OCI-LY7 (cell line): ENCODE data around the gene EGR2. TPM values are rescaled to one million over a fixed set of nuclear protein-coding genes. Genes with fewer than 3 reads are reported as not detected.

Experiments
- BruUV-seq: library from RNA; stranded (reverse); fragments of 400-500 nt; replicated peaks from 2 replicates; lab custom pipeline; 2021; lab: Mats Ljungman, UMichigan
- CTCF ChIA-PET: fragments of 300-600 bp; sonication (Branson Sonifier 250); formaldehyde crosslinking; loops from one replicate; lab custom pipeline; 2022; ENCODE audit warnings: antibody characterized with exemption; ENCODE audit not compliant: unreplicated experiment; lab: Charles Lee
- POLR2A ChIA-PET: fragments of 300-600 bp; sonication (Branson Sonifier 250); formaldehyde crosslinking; loops from one replicate; lab custom pipeline; 2022; ENCODE audit warnings: antibody characterized with exemption; lab: Charles Lee
- DNase-seq: peaks from one replicate; pipeline ENCODE4 v3.0.0-alpha.2; 2015; ENCODE audit warnings: low spot score
- H2AFZ ChIP-seq: fragments of 200-600 bp; sonication (generic), shearing (Covaris generic); 2 replicates; pipeline ENCODE4 v1.6.1; 2014; ENCODE audit warnings: mild to moderate bottlenecking, antibody characterized with exemption, low read length, moderate library complexity
- H3K27ac ChIP-seq: fragments of 200-600 bp; sonication (generic); 2 replicates; pipeline ENCODE4 v1.5.1; 2014; ENCODE audit warnings: mixed run types, low read depth, mild to moderate bottlenecking, moderate library complexity, low read length, inconsistent platforms; ENCODE audit not compliant: poor library complexity, severe bottlenecking
- H3K36me3 ChIP-seq: fragments of 200-600 bp; sonication (generic); 2 replicates; pipeline ENCODE4 v1.6.1; 2014; ENCODE audit warnings: mild to moderate bottlenecking, antibody characterized with exemption, low read length, moderate library complexity, mixed read lengths; ENCODE audit not compliant: insufficient read depth
- H3K4me1 ChIP-seq: fragments of 200-600 bp; sonication (generic); 2 replicates; pipeline ENCODE4 v1.5.1; 2014; ENCODE audit warnings: mild to moderate bottlenecking, low read length; ENCODE audit not compliant: insufficient read depth, poor library complexity, severe bottlenecking
- H3K4me2 ChIP-seq: fragments of 200-600 bp; sonication (generic); 2 replicates; pipeline ENCODE4 v1.6.1; 2014; ENCODE audit warnings: mild to moderate bottlenecking, low read length
- H3K4me3 ChIP-seq: fragments of 200-600 bp; sonication (generic); 2 replicates; pipeline ENCODE4 v1.5.1; 2014; ENCODE audit warnings: mild to moderate bottlenecking, low read depth, low read length; ENCODE audit not compliant: poor library complexity, severe bottlenecking
- H3K79me2 ChIP-seq: fragments of 200-600 bp; sonication (generic); 2 replicates; pipeline ENCODE4 v1.6.1; 2016; ENCODE audit warnings: low read depth, mild to moderate bottlenecking, low read length, moderate library complexity, mixed read lengths; ENCODE audit not compliant: insufficient read depth
- H3K9me2 ChIP-seq: fragments of 200-600 bp; sonication (generic); 2 replicates; pipeline ENCODE4 v1.6.1; 2016; ENCODE audit warnings: mild to moderate bottlenecking, low read length, mixed read lengths; ENCODE audit not compliant: insufficient read depth
- H3K9me3 ChIP-seq: fragments of 200-600 bp; sonication (generic); 2 replicates; pipeline ENCODE4 v1.6.1; 2014; ENCODE audit warnings: mild to moderate bottlenecking, mixed run types, low read length, mixed read lengths
- H4K20me1 ChIP-seq: fragments of 200-600 bp; sonication (generic); 2 replicates; pipeline ENCODE4 v1.6.1; 2014; ENCODE audit warnings: mild to moderate bottlenecking, antibody characterized with exemption, low read length, moderate library complexity, mixed read lengths; ENCODE audit not compliant: insufficient read depth
- EZH2phosphoT487 ChIP-seq: fragments of 200-600 bp; sonication (generic); IDR thresholded peaks from 2 replicates; pipeline ENCODE4 v1.6.1; 2018; ENCODE audit warnings: low read depth, borderline replicate concordance, mild to moderate bottlenecking, mixed run types, antibody characterized with exemption, low read length, moderate library complexity, mixed read lengths
- intact Hi-C: fragments of 100-400 bp; cut with micrococcal nuclease; formaldehyde crosslinking; loops from one replicate; pipeline ENCODE4 v1.10.0; 2022; ENCODE audit not compliant: unreplicated experiment
- total RNA-seq, 2 experiments: library from RNA; depleted of rRNA in 1 of 2; stranded (reverse); fragments of >200 nt in 1 of 2; shearing (Covaris generic) in 1 of 2; gene quantifications; 2 replicates each; pipeline ENCODE4 v1.2.3, GENCODE V29; 2014 to 2022
- TF ChIP-seq, protein P1 (sequence below): fragments of 200-600 bp; sonication (generic); conservative IDR thresholded peaks from 2 replicates; pipeline ENCODE4 v1.5.1; 2014; ENCODE audit warnings: mild to moderate bottlenecking, antibody characterized with exemption, low read length, moderate library complexity, mixed read lengths

Gene EGR2
- total RNA-seq, 2 experiments from 2014 or later = 0.19 TPM; not detected in 1

DNA sequence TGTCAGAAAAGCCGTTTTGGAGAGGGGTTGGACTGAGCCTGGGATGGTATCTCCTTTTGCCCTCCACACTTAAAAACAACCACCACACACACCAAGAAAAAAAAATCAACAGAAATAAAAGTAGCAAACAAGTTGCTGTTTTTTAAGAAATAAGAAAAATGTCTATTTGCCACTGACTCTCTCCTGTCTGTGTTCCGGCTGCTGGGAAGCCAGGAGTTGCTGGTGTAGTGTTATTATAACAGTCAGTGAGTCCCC is 163 bp downstream of the EGR2 start:
- Histone ChIP-seq H3K9me3 (no peaks in the 10 kb centered on the region), H4K20me1 (peaks cover 4% of the 10 kb centered on the region; the same call in 1 of the 2 replicates), H3K4me3 (peak overlapping the region; percentile 74), H3K79me2 (peaks cover under 1% of the 10 kb centered on the region; the same call in 1 of the 2 replicates), H3K27ac (no peak overlapping the region), H2AFZ (peak overlapping the region; percentile 63; the same call in 1 of the 2 replicates), H3K36me3 (peaks cover 4% of the 10 kb centered on the region; the same call in 1 of the 2 replicates), H3K9me2 (no peaks in the 10 kb centered on the region), H3K4me2 (peak overlapping the region; percentile 72), H3K4me1 (peaks cover 16% of the 10 kb centered on the region)
- TF ChIP-seq, protein P1, sequence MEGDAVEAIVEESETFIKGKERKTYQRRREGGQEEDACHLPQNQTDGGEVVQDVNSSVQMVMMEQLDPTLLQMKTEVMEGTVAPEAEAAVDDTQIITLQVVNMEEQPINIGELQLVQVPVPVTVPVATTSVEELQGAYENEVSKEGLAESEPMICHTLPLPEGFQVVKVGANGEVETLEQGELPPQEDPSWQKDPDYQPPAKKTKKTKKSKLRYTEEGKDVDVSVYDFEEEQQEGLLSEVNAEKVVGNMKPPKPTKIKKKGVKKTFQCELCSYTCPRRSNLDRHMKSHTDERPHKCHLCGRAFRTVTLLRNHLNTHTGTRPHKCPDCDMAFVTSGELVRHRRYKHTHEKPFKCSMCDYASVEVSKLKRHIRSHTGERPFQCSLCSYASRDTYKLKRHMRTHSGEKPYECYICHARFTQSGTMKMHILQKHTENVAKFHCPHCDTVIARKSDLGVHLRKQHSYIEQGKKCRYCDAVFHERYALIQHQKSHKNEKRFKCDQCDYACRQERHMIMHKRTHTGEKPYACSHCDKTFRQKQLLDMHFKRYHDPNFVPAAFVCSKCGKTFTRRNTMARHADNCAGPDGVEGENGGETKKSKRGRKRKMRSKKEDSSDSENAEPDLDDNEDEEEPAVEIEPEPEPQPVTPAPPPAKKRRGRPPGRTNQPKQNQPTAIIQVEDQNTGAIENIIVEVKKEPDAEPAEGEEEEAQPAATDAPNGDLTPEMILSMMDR = no peak
- TF ChIP-seq EZH2phosphoT487 = no peak
- no TSS peak for BruUV-seq
- intact Hi-C loops = loop anchor here (1.0 to 10.0 kb wide), 7 partner anchors 179 to 709 kb away; partner anchors contain the start of gene REEP3
- ChIA-PET CTCF (interaction anchor here (0.8 to 1.5 kb wide), 4 partner anchors 10 to 205 kb away, joined by 3 to 7 read pairs (median 4); partner anchors contain the start of gene ADO), POLR2A (interaction anchor here (0.6 to 4.9 kb wide), 11 partner anchors 11 to 449 kb away, joined by 3 to 54 read pairs (median 4); partner anchors contain the start of gene ADO)
- DNase-seq = no peak

DNA sequence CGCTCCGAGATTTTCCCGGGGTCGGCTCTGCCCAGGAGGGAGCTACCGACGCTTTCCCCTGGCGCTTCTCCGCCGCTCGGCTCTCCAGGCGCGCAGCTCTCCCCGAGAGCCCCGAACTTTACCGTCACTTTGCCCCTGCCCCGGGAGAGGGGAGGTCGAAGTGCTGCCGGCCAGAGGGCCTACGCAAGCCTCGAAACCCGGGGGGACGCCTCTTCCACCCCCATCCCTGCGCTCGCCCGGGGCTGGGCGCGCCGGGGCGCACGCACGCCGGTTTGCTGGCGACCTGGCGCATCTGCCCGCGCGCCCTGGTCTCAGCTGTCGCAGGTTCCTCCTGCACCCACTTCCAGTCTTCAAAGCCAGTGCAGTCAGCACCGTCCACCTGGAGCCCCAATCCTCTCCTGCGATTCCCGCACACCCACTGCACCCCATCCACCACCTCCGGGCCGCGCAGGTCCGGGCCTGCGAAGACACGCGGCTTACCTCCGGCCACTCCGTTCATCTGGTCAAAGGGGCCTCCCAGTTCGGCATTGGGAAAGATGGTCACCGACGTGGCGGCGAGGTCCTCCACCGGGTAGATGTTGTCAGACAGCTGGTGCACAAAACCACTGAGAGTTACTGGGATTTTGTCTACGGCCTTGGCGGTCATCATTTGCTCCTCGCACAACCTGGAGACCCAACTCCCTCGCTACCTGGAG is 638 bp downstream of the EGR2 start:
- no peak for DNase-seq
- H3K4me1 ChIP-seq = peaks cover 16% of the 10 kb centered on the region
- H3K9me2 ChIP-seq = no peaks in the 10 kb centered on the region
- no peak overlapping the region for H2AFZ ChIP-seq
- ChIA-PET POLR2A (interaction anchor here (0.6 to 4.9 kb wide), 8 partner anchors 11 to 367 kb away, joined by 3 to 54 read pairs (median 4); partner anchors contain the start of gene ADO), CTCF (interaction anchor here (1.1 to 1.5 kb wide), 2 partner anchors 9 to 178 kb away, joined by 3 to 6 read pairs; no protein-coding TSS in a partner anchor)
- TF ChIP-seq, protein P1 = no peak
- peak; percentile 64; the same call in 1 of the 2 replicates for TF ChIP-seq EZH2phosphoT487
- peak overlapping the region; percentile 74 for H3K4me3 ChIP-seq
- peaks cover 9% of the 10 kb centered on the region; the same call in 1 of the 2 replicates for H4K20me1 ChIP-seq
- H3K9me3 ChIP-seq = no peaks in the 10 kb centered on the region
- peak overlapping the region; percentile 72 for H3K4me2 ChIP-seq
- intact Hi-C loops = loop anchor here (1.0 to 10.0 kb wide), 7 partner anchors 178 to 709 kb away; partner anchors contain the start of gene REEP3
- no peak overlapping the region for H3K27ac ChIP-seq
- H3K79me2 ChIP-seq = peaks cover 5% of the 10 kb centered on the region; the same call in 1 of the 2 replicates
- no TSS peak for BruUV-seq
- H3K36me3 ChIP-seq = peaks cover 8% of the 10 kb centered on the region; the same call in 1 of the 2 replicates
